Lower leg skin (tissue), 4 donors: Measurements from ENCODE around the gene SCG5. TPM values are rescaled to one million over a fixed set of nuclear protein-coding genes. Genes with fewer than 3 reads are reported as not detected.

Experiments used
- DNase-seq, 2 donors: peaks; one replicate each; pipeline ENCODE4 v3.0.0-alpha.2; 2019; ENCODE audit warnings: low spot score in 2 of 2
- H3K4me3 ChIP-seq: fragments of 200-600 bp; sonication (generic); 2 replicates; pipeline ENCODE4 v1.5.1; 2017; ENCODE audit warnings: mild to moderate bottlenecking, low read depth; ENCODE audit not compliant: poor library complexity, severe bottlenecking
- CTCF ChIP-seq, 3 donors: fragments of 450-650 bp; IDR thresholded peaks; one replicate each; pipeline ENCODE4 v1.5.1; 2016; ENCODE audit warnings: antibody characterized with exemption in 3 of 3, mild to moderate bottlenecking in 3 of 3, moderate library complexity in 2 of 3
- POLR2A ChIP-seq, 2 donors: fragments of 450-650 bp; IDR thresholded peaks; one replicate each; pipeline ENCODE4 v1.6.1; 2016 to 2017; ENCODE audit warnings: antibody characterized with exemption in 2 of 2, mild to moderate bottlenecking in 1 of 2, moderate library complexity in 1 of 2
- WGBS, 2 donors: methylation state at CpG; one replicate each; pipeline ENCODE4 v1.1.5; 2018; 5-methylcytosine and 5-hydroxymethylcytosine counted together
- intact Hi-C: fragments of 100-400 bp; cut with DNase I; formaldehyde crosslinking; loops from one replicate; pipeline ENCODE4 v1.15.0; 2023; ENCODE audit warnings: low total_unique reads
- total RNA-seq, 4 donors: library from RNA; depleted of rRNA; stranded (reverse); fragments of >200 nt; gene quantifications; one replicate each; pipeline ENCODE4 v1.1.0, GENCODE V29; 2016

Gene SCG5
- total RNA-seq, 4 donors from 2014 or later = 0.61 to 1.9 (median 1.1) TPM

GRCh38 chr15:32709295-32710033, 68.0 kb downstream of the SCG5 start:
- intact Hi-C loops = no loop called here
- H3K4me3 ChIP-seq = no peak overlapping the region
- TF ChIP-seq POLR2A (IDR thresholded peaks at IDR 0.05) (no peak), CTCF (IDR thresholded peaks at IDR 0.05) (no peak)
- WGBS, 2 donors = 88 to 89% methylated on average over 9 of the region's 9 CpGs
- DNase-seq = no peak

- WGBS, 2 donors = 65 to 79% methylated on average over 4 of the region's 4 CpGs
- no peak for DNase-seq
- no peak overlapping the region for H3K4me3 ChIP-seq
- TF ChIP-seq CTCF (IDR thresholded peaks at IDR 0.05) (no peak), POLR2A (IDR thresholded peaks at IDR 0.05) (no peak)
- intact Hi-C loops = no loop called here
Measured at GRCh38 chr15:32715276-32715675, 73.8 kb downstream of the SCG5 start.

- TF ChIP-seq CTCF (IDR thresholded peaks at IDR 0.05) = no peak
- no peak for TF ChIP-seq POLR2A (IDR thresholded peaks at IDR 0.05)
- intact Hi-C loops = no loop called here
- WGBS, 2 donors = 42 to 56% methylated on average over 13 of the region's 13 CpGs
- H3K4me3 ChIP-seq = no peak overlapping the region
- no peak for DNase-seq
Measured at GRCh38 chr15:32716216-32716914, 74.9 kb downstream of the SCG5 start.

DNA sequence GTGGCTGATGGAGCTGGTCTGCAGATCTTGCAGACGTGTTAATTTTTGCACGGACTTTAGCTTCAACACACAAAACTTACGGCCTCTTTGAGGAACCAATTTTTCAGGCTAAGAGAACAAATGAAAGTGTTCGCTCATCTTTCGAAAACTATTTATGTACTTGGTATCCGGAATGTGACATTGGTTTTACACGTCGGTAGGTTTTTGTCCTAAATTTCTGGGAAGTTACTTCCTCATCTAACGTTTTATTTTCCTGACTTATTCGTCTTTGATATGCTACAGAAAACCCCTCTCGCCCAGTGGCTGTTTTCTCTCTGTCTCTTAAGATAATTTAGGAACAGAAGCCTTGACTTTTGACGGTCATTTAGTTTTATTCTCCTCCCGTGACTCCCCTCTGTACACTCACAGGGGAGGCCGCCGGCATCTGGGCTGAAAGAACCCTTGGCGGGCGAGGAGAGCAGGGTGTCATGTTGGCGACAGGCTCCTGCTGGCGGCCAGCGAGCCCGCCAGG, 75.5 kb downstream of the SCG5 start:
- no peak for DNase-seq
- H3K4me3 ChIP-seq = no peak overlapping the region
- TF ChIP-seq CTCF (IDR thresholded peaks at IDR 0.05) = no peak
- no peak for TF ChIP-seq POLR2A (IDR thresholded peaks at IDR 0.05)
- 18 to 27% methylated on average over 21 of the region's 21 CpGs for WGBS, 2 donors
- intact Hi-C loops = no loop called here

GRCh38 chr15:32717426-32718226, 76.1 kb downstream of the SCG5 start, which contains the start of gene GREM1:
Gene GREM1 (plus strand): TSS chr15:32718004. CDS start chr15:32730691, 12,687 bp downstream.
- WGBS, 2 donors = 0 to 2% methylated on average over 29 to 83 of the region's 99 CpGs
- intact Hi-C loops = no loop called here
- no peak for DNase-seq
- H3K4me3 ChIP-seq = peak within 1 kb of the TSS; percentile 3
- no peak for TF ChIP-seq POLR2A (IDR thresholded peaks at IDR 0.05)
